RWPE1 (cell line): ENCODE measurements around the gene DOCK1.

ENCODE experiments used
- CTCF ChIA-PET: fragments of 350-600 bp; sonication (Branson Sonifier 250); formaldehyde crosslinking; extraction: SDS; loops from one replicate; lab custom pipeline; 2021; lab: Yijun Ruan, JAX
- POLR2A ChIA-PET: fragments of 400-600 bp; formaldehyde crosslinking; extraction: SDS; loops from one replicate; lab custom pipeline; 2020; ENCODE audit warnings: antibody characterized with exemption; ENCODE audit not compliant: low non-redundant PET; lab: Yijun Ruan, JAX
- DNase-seq: peaks from one replicate; pipeline ENCODE4 v3.0.0; 2012; ENCODE audit warnings: low spot score
- H3K27ac ChIP-seq: fragments of 450-650 bp; 2 replicates; pipeline ENCODE4 v1.5.1; 2017
- TF ChIP-seq, protein P1 (sequence below): fragments of 450-650 bp; conservative IDR thresholded peaks from 2 replicates; pipeline ENCODE4 v1.5.1; 2017; ENCODE audit warnings: low read depth, mild to moderate bottlenecking

DOCK1 gene

DNA sequence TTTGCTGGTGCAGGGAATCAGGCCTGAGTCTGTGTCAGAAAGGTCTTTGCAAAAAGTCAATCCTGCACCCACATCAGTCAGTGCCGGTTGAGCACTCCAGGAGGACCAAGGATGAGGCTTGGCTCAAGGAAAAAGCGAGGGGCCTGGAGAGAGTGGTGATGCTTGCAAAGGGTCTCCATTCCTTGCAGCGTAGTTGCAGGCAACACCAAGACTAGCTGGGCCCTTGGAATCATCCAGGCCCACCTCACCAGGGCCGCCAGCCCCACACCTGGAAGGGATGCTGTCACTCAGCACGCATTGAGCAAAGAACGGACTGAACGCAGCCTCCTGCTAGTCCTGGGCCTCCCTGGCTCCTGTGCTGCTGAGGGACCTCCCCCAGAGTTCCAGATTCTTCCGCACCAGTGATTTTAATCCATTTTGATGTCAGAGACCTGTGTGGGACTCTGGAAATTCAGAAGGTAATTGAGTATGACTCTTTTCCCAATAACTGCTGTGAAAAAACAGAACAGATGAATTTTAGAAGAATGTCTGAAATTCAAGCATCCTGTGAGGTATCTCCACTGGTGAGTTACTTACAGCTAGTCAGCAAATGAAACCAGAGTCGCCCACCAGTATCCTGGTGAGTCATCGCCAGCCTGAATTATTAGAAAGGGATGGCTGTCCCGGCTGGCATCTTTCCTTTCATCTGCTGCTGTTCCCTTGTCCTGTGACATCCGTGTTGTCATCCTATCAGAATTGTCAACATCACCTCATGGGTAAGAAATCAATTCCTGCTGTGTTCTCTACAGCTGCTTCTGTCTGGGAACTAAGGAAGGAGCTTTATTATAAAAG, 493.1 kb downstream of the DOCK1 start:
- CTCF ChIA-PET, result no interaction called here
- POLR2A ChIA-PET, result no interaction called here
- TF ChIP-seq, protein P1, sequence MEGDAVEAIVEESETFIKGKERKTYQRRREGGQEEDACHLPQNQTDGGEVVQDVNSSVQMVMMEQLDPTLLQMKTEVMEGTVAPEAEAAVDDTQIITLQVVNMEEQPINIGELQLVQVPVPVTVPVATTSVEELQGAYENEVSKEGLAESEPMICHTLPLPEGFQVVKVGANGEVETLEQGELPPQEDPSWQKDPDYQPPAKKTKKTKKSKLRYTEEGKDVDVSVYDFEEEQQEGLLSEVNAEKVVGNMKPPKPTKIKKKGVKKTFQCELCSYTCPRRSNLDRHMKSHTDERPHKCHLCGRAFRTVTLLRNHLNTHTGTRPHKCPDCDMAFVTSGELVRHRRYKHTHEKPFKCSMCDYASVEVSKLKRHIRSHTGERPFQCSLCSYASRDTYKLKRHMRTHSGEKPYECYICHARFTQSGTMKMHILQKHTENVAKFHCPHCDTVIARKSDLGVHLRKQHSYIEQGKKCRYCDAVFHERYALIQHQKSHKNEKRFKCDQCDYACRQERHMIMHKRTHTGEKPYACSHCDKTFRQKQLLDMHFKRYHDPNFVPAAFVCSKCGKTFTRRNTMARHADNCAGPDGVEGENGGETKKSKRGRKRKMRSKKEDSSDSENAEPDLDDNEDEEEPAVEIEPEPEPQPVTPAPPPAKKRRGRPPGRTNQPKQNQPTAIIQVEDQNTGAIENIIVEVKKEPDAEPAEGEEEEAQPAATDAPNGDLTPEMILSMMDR, result no peak
- DNase-seq, result peak; percentile 11
- no peak overlapping the region for H3K27ac ChIP-seq

DNA sequence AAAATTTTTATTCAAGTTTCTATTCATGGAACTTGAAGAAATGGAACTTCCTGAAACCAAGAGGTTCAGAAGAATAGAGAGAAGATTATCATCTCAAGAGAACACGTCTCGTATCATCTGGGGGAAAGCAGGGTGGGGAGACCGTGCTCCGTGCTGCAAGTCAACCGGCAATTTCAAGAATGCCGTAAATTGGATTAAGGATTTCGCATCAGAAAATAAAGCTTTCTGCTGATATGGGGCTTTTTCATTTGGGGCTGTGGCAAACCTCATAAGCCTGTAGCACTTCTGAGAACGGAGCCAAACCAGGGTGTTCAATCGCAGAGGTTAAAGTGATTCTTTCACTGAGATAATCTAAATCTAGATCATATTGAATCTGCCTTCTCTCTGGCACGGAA, 493.7 kb downstream of the DOCK1 start:
- TF ChIP-seq, protein P1, result no peak
- no peak for DNase-seq
- no peak overlapping the region for H3K27ac ChIP-seq
- POLR2A ChIA-PET, result no interaction called here
- CTCF ChIA-PET, result no interaction called here

DNA sequence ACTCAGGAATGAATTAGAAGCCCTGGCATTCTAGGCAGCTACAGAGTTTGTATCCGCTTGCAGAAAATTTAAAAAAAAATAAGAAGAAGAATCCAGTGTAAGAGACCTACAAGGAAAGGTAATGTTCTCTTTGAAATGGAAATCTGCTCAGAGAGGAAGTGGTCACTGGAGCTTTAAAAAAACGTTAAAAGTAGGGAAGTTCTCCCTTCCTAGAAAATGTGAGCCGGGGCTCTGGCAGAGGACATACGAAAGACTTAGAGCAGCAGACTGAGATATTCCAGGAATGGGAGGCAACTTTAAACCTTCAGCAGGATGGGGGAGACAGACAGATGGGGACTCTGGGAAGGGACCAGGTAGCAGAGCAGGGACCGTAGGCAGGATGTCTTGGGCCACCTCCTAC, 494.4 kb downstream of the DOCK1 start:
- no peak overlapping the region for H3K27ac ChIP-seq
- POLR2A ChIA-PET, result no interaction called here
- TF ChIP-seq, protein P1, result no peak
- CTCF ChIA-PET, result no interaction called here
- no peak for DNase-seq

DNA sequence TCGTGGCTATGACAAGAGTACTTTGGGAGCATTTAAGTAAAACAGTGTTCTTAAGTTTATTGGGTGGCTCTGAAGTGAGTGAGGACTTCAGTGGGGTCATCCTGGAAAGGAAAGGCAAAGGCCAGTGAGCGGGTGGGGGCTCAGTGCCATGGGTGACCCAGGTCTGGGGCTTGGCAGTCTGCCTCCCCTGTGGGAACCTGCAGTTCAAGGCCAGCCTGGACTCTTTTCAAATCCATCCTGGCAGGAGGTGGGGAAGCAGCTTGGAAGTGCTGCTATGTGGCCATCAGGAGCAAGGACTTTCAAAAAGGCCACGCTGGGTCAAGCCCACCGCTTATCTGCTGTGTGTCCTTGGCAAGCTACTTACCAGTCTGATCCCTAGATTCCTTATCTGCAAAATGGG, 495.0 kb downstream of the DOCK1 start:
- no peak for DNase-seq
- TF ChIP-seq, protein P1, result no peak
- POLR2A ChIA-PET, result no interaction called here
- CTCF ChIA-PET, result no interaction called here
- H3K27ac ChIP-seq, result no peak overlapping the region

DNA sequence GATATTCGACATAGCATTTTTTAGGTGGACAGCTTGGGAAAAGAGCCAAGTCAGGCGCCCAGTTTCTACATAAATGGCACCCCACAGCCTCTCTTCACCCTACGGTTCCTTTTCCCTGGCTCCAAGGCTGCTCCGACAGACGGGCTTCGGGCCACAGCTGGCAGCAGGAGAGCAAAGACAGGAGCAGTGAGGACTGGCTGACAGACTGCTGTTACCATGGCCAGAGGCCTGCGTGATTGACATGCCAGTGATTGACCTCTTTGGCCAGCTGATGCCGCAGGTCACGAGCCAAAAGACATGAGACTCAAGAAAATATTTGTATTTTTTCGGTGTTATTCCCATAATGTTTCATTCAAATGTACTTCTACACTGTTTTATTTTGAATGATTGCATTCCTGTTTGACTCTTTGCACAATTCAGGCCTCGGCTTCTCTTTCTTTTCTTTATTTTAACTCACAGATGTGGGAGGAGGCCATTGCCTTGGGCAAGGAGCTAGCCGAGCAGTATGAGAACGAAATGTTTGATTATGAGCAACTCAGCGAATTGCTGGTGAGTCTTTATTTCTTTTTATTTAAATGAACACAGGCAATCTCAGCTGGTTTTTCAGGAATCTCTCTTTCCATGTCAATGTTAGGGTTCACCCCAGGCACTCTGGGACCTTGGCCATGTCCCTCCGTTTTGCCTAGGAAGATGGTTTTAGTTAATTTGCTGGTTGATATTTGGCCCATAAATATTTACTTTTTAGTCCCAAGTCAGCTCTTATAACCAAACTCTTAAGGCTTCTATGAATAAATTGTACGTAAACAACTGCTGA, 497.6 kb downstream of the DOCK1 start:
- no peak overlapping the region for H3K27ac ChIP-seq
- TF ChIP-seq, protein P1, result no peak
- no peak for DNase-seq
- CTCF ChIA-PET, result interaction anchor here (0.6 kb wide), 1 partner anchor 30 kb away, joined by 4 read pairs; no protein-coding TSS in a partner anchor
- POLR2A ChIA-PET, result no interaction called here

DNA sequence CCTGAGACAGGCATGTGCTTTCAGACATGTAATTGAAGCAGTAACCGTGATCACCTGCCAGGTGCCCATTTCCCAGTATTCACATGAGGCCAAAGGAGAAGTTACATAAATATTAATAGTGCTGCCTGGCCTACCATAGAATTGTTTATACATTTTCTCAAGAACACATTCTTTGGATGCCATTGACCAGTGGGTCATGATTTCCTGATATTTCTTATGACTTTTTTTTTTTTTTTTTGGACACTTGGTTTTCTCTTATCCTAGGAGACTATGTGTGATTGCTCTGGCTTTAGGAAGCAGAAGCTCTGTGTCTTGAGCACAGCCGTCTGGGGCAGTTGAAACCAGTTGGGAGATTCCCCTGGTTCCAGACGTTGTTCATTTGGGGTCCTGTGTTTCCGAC, 500.0 kb downstream of the DOCK1 start:
- TF ChIP-seq, protein P1, result no peak
- DNase-seq, result no peak
- CTCF ChIA-PET, result no interaction called here
- no peak overlapping the region for H3K27ac ChIP-seq
- POLR2A ChIA-PET, result no interaction called here
